CD4-positive, alpha-beta T cell treated with Interleukin-12 subunit alpha and Interleukin-12 subunit beta, for 1 hour (primary cell): Measurements from ENCODE around the gene STOML2.
"Not testable (repeated sequence)": the region's sequence is repeated elsewhere in the genome, so short reads cannot be mapped to it uniquely, and the experiment has no call there.

ENCODE experiments used
- DNase-seq: peaks from one replicate; pipeline ENCODE4 v3.0.0-alpha.2; 2020

Gene STOML2

GRCh38 chr9:35102769-35103659 is at the start of gene STOML2:
TSS of gene STOML2 (minus strand) at chr9:35103131. CDS start at chr9:35103094, 37 bp downstream.
- DNase-seq: peak; percentile 95

- not testable (repeated sequence) for DNase-seq
Measured at GRCh38 chr9:35147941-35148563, 45.1 kb upstream of the STOML2 start.

DNA sequence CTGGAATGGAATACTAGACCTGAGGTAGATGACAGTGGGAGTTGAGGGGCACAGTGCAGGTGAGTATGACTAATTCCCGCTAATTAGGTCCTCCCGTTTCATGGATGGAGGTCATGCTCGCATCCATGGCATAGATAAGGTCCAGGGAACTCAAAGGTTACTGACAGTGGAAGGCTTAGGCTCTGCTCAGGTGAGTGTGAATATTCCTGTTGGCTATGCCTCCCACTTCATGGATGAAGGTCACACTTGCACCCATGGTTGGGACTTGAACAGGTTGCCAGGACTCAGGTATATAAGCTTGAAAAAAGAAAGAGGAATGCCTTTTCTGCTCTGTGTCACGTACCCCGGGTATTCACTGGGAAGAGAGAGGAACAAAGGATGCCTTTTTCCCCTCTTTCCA is 39.1 kb upstream of the STOML2 start:
- DNase-seq: no peak

DNA sequence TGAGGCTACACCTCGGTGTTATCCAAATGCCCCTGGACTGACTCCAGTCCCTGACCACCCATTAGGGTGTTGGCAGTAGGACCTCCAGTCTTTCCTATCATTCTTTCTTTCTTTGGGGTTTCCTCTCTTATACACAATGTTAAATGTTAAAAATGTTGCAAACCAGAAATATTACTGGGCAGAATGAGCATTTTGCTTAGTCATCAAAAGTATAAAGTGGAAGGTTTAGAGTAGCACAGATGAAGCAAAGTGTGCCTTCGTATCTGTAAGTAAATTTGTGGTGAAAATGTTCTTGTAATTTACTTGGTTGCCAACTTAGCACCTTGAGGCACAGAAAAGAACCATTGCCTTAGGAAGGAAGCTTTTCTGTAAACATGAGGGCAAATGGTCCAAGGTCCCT is 37.2 kb upstream of the STOML2 start:
- no peak for DNase-seq

DNA sequence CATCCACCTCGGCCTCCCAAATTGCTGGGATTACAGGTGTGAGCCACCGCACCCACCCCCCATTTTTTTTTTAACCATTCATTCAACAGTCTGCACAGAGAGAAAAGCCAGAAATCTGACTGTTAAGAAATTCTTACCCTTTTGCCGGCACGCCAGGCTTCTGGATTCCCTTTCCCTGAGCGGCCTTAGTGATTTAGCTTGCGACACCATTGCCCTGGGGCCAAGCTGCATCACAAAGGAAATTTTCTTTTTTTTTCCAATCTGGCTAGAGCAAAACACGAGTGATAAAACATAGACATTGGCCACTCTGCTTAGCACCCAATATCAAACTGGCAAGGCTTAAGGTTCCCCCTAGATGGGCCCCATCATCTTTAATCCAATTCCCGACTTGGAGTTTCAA is 33.9 kb upstream of the STOML2 start:
- no peak for DNase-seq

- no peak for DNase-seq
Measured at GRCh38 chr9:35135988-35136387, 33.1 kb upstream of the STOML2 start.

DNA sequence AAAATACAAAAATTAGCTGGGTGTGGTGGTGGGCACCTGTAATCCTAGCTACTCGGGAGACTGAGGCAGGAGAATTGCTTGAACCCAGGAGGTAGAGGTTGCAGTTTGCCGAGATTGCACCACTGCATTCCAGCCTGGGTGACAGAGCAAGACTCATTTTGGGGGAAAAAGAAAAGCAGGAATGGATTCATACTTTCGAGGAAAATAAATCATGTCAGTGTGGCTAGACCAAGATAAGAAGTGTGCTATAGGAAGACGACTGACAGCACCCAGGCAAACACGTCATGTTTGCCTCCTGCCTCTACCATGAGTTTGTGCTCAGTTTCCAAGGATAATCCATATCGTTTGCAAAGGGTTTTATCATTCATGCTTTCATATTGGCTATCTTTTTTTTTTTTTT is 32.0 kb upstream of the STOML2 start:
- no peak for DNase-seq

- DNase-seq: peak; percentile 92
Measured at GRCh38 chr9:35116898-35117551, 14.1 kb upstream of the STOML2 start.

- DNase-seq: no peak
Measured at GRCh38 chr9:35116539-35116897, 13.6 kb upstream of the STOML2 start.

- peak; percentile 93 for DNase-seq
Measured at GRCh38 chr9:35115680-35116538, 13.0 kb upstream of the STOML2 start, which contains the start of gene ATOSB. TSS of gene ATOSB (minus strand) at chr9:35115862. CDS start at chr9:35108274, 7,588 bp downstream.

GRCh38 chr9:35114840-35115628 is 12.1 kb upstream of the STOML2 start:
- peak; percentile 52 for DNase-seq

GRCh38 chr9:35114113-35114839 is 11.3 kb upstream of the STOML2 start:
- peak; percentile 89 for DNase-seq

GRCh38 chr9:35112257-35113020 is 9.5 kb upstream of the STOML2 start:
- DNase-seq: peak; percentile 26

GRCh38 chr9:35111001-35111933 is 8.3 kb upstream of the STOML2 start:
- DNase-seq: peak; percentile 98

DNA sequence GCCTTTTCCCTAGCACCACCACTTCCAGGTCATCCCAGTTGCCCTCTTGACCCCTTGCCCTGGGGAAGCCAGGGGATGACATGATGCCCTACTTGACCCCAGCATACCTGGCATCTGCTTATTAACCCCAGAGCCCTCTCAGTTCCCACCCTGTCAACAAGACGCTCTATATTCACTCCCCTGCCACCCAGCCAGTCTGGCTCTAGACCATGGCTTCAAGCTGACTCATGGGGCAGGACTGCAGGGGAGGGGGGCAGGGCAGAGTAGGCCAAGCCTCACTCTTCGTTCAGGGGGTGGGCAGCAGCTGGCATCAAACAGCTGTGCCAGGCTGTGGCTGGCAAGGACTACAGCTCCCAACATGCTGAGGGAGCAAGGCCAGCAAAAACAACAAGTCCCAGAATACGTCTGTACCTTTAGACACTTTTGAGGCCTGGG is 7.4 kb upstream of the STOML2 start:
- DNase-seq: no peak

DNA sequence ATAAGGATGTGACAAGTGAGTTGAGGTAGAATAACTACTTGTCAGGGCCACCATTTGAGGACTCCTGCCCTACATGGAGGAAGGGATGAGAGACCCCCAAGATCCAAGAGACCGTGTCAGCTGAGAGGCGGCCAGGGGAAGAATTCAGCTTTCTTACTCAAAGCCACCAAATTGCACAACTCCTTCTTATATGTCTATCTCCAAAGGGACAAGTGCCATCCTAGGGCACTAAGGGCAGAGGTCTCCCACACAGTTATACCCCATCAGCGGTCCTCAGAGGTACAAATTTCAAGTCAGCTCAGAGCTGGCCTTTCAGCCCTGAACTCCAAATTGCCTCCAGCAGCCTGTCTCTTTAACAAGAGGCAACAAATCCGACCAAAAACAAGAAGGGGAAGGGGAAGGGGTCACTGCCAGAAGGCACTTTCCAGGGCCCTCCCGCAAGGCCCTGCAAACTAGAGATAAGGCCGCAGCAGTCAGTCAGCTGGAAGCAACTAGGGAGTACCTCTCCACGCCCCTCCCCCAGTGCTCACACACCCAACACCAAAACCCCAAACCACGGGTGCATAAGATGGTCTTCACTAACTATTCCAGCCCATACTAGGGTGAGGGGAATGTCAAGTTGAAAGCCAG is 6.1 kb upstream of the STOML2 start:
- DNase-seq: no peak

DNA sequence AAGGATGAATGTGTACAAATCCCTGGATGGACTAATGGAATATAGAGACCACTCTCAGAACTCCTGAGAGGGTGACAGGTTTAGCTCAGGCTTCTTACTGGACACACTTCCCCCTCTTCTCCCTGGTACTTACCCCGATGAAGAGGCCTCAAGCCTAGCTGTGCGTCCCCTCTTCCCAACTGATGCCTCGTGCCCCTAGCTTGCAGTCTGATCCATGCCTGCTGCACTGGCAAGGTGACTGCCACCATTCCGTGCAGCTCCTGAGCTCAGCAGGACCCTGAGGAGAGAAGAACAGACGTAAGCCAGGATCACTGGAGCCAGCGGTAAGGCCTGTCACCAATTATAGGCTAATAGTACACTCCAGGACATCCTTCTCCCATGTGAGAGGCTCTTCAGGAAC is 5.5 kb upstream of the STOML2 start:
- no peak for DNase-seq
